ENCODE measurements around the gene CD109. TPM values are rescaled to one million over a fixed set of nuclear protein-coding genes. Genes with fewer than 3 reads are reported as not detected.

The CD109 gene
- total and polyA plus RNA-seq, 2 of the 8 experiments (the other 6 are each of a cell fraction or from before 2014, with no cell fraction given), result 1.4 to 5.3 TPM

DNA sequence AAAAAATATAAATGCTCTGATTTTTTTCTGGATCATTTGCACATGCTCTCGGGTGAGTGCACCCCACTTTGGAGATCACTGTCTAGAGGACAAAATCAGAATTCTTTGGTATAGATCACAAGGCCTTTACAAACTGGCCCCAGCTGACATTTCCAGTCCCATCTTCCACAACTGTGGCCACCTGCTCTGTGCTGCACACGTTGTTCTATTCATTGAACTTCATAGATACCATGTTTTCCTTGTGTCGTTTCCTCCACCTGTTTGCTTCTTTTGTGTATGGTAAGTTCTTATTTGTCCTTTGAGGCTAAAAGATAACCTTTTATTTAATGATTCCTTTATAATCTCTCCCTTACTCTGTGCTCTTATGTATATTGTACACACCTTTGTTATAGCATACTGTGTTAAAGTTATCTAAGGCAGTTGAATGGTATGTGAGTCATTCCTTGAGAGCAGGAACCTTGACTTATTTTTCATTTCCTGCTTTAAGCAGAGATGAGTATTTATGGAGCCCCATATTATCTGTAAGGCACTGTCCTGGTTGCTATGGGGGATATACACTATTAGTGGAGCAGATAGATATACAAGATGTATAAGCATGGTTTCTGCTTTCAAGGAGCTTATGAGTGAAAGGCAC is 30.2 kb upstream of the CD109 start:
- H2BK15ac ChIP-seq (ENCODE audit: low read length), result no peak overlapping the region
- POLR2A ChIA-PET (ENCODE audit: partially characterized antibody), result interaction anchor here (1.6 kb wide), 1 partner anchor 11 kb away, joined by 5 read pairs; the partner anchor contains the start of gene SLC17A5

More for the DNA sequence above, 30.2 kb upstream of the CD109 start:
- Histone ChIP-seq H3K56ac (replicated peaks; ENCODE audit: insufficient read length, low read depth, low read length) (no peak overlapping the region), H3K9ac (replicated peaks in 1 of 4; ENCODE audit: extremely low read depth in 1 of 4, low read depth in 3 of 4, low read length in 3 of 4) (no peak overlapping the region), H4K20me1 (replicated peaks in 1 of 2; ENCODE audit: control insufficient read depth in 1 of 2, insufficient read depth in 2 of 2, low read length in 2 of 2) (no peaks in the 10 kb centered on the region), H3K4me3 (ENCODE audit: extremely low read depth in 1 of 4, insufficient read depth in 2 of 4, low read depth in 3 of 4, low read length in 4 of 4) (no peak overlapping the region), H3K79me1 (ENCODE audit: low read depth, low read length) (no peaks in the 10 kb centered on the region), H2BK12ac (ENCODE audit: low read depth, low read length) (no peak overlapping the region), H3K27ac (ENCODE audit: low read depth, low read length) (no peak overlapping the region), H3K14ac (ENCODE audit: insufficient read length) (no peak overlapping the region), H2AFZ (ENCODE audit: low read length) (no peak overlapping the region), H2BK120ac (replicated peaks; ENCODE audit: low read depth, low read length) (no peak overlapping the region), H3K4me2 (ENCODE audit: insufficient read depth in 1 of 2, low read depth in 2 of 2, low read length in 2 of 2) (no peak overlapping the region), H3K23ac (ENCODE audit: insufficient read length) (no peak overlapping the region), H3K18ac (ENCODE audit: extremely low read depth, low read length) (no peak overlapping the region), H3K4me1 (replicated peaks in 1 of 4; ENCODE audit: control insufficient read depth in 3 of 4, insufficient read depth in 4 of 4, low read length in 3 of 4) (no peaks in the 10 kb centered on the region), H3K79me2 (ENCODE audit: control insufficient read depth in 1 of 2, insufficient read depth in 2 of 2, low read length in 2 of 2) (no peaks in the 10 kb centered on the region), H4K91ac (replicated peaks; ENCODE audit: insufficient read length, low read length) (no peak overlapping the region), H2AK5ac (ENCODE audit: low read depth, low read length) (no peak overlapping the region), H3K23me2 (ENCODE audit: low read depth, low read length) (no peaks in the 10 kb centered on the region), H3K27me3 (replicated peaks in 1 of 4; ENCODE audit: control insufficient read depth in 3 of 4, extremely low read depth in 1 of 4, insufficient read depth in 3 of 4, low read length in 3 of 4) (no peaks in the 10 kb centered on the region), H3K9me3 (ENCODE audit: insufficient read depth in 2 of 2, low read depth in 1 of 2, low read length in 1 of 2) (peaks cover 0 to 5% of the 10 kb centered on the region in 2 experiments; a peak in 1 of 4 replicates), H2BK5ac (ENCODE audit: low read depth, low read length) (no peak overlapping the region), H3K4ac (replicated peaks; ENCODE audit: insufficient read length, low read depth, low read length) (no peak overlapping the region), H4K8ac (ENCODE audit: extremely low read depth, insufficient read depth, low read length) (no peak overlapping the region), H2BK20ac (ENCODE audit: low read length) (no peak overlapping the region), H3K36me3 (ENCODE audit: control insufficient read depth in 2 of 4, insufficient read depth in 4 of 4, low read length in 3 of 4) (no peaks in the 10 kb centered on the region), H4K5ac (ENCODE audit: insufficient read length, low read depth, low read length) (no peak overlapping the region)
- 78% methylated on average over 3 of the region's 3 CpGs; no CpG with 5 or more reads in 1 of the 2 experiments for WGBS, 2 experiments (ENCODE audit: extremely low coverage in 1 of 2, insufficient coverage in 1 of 2, insufficient read length in 1 of 2, insufficient replicate concordance in 2 of 2, low coverage in 1 of 2, low lambda C conversion rate in 2 of 2, missing lambda C conversion rate in 1 of 2)
- DNase-seq (ENCODE audit: low read depth in 1 of 2, low spot score in 2 of 2) (no peak), FAIRE-seq (no peak)
- TF ChIP-seq KDM4A (IDR thresholded peaks at IDR 0.05; ENCODE audit: low read depth, low read length, severe bottlenecking) (no peak), CTBP2 (IDR thresholded peaks at IDR 0.05; ENCODE audit: borderline replicate concordance, insufficient read depth, insufficient read length, low read length) (no peak), HDAC6 (IDR thresholded peaks at IDR 0.05; ENCODE audit: low read depth, low read length) (no peak), BACH1 (IDR thresholded peaks at IDR 0.05; ENCODE audit: low read length) (no peak), GTF2F1 (IDR thresholded peaks at IDR 0.05; ENCODE audit: borderline replicate concordance, low read depth, low read length) (no peak), CHD1 (IDR thresholded peaks at IDR 0.05; ENCODE audit: low read depth, low read length) (no peak), SP1 (IDR thresholded peaks at IDR 0.05; ENCODE audit: low read depth, low read length) (no peak), JUND (IDR thresholded peaks at IDR 0.05; ENCODE audit: low read length) (no peak), GABPA (IDR thresholded peaks at IDR 0.05; ENCODE audit: borderline replicate concordance, insufficient read depth, low read length) (no peak), RAD21 (IDR thresholded peaks at IDR 0.05 in 1 of 2, conservative IDR thresholded peaks at IDR 0.05 in 1 of 2; ENCODE audit: low read depth in 2 of 2, low read length in 2 of 2) (no peak), SP2 (IDR thresholded peaks at IDR 0.05; ENCODE audit: low read length) (no peak), TCF12 (IDR thresholded peaks at IDR 0.05; ENCODE audit: low read depth, low read length) (no peak), BCL11A (IDR thresholded peaks at IDR 0.05; ENCODE audit: low read depth in 2 of 2, low read length in 2 of 2) (no peak)
- CTCF ChIA-PET (ENCODE audit: partially characterized antibody), result interaction anchor here (0.9 to 1.2 kb wide), 2 partner anchors 10 to 67 kb away, joined by 4 to 5 read pairs; no protein-coding TSS in a partner anchor

Data from H1 (cell line).